ENCODE data around the gene KLC1. TPM values are rescaled to one million over a fixed set of nuclear protein-coding genes. Genes with fewer than 3 reads are reported as not detected.

Gene KLC1
- total and polyA plus RNA-seq, 7 donors: 86.4 to 256 (median 150) TPM

GRCh38 chr14:103613517-103613916 is 15.5 kb upstream of the KLC1 start:
- no peak for TF ChIP-seq CTCF (IDR thresholded peaks at IDR 0.05)
- peak in 1 of 4 donors; percentile 37 for ATAC-seq
- DNase-seq: no peak
- Histone ChIP-seq H3K9me3 (peaks cover 5% of the 10 kb centered on the region), H3K4me3 (no peak overlapping the region), H3K36me3 (ENCODE audit: insufficient read depth in 1 of 2, low read depth in 1 of 2) (no peaks in the 10 kb centered on the region), H3K27me3 (ENCODE audit: insufficient read depth in 3 of 3, low read length in 2 of 3) (no peaks in the 10 kb centered on the region), H3K27ac (no peak overlapping the region), H3K4me1 (peaks cover under 1% of the 10 kb centered on the region)
- WGBS, 3 donors: 86 to 92% (median 90%) methylated on average over 4 of the region's 4 CpGs
- intact Hi-C loops (cut with DNase I): no loop called here

- DNase-seq: no peak
These were observed 12.2 kb upstream of the KLC1 start for GRCh38 chr14:103616635-103617300.

GRCh38 chr14:103619057-103619456 is 10.0 kb upstream of the KLC1 start:
- ATAC-seq: no peak
- no peak for TF ChIP-seq CTCF (IDR thresholded peaks at IDR 0.05)
- no peaks in the 10 kb centered on the region for H3K27me3 ChIP-seq (ENCODE audit: insufficient read depth in 3 of 3, low read length in 2 of 3)
- no peak for DNase-seq
- no peak overlapping the region for H3K4me3 ChIP-seq
- H3K4me1 ChIP-seq: peaks cover 3% of the 10 kb centered on the region
- WGBS, 3 donors: 51 to 74% (median 66%) methylated on average over 5 of the region's 5 CpGs
- no peak overlapping the region for H3K27ac ChIP-seq
- intact Hi-C loops (cut with DNase I): no loop called here
- no peaks in the 10 kb centered on the region for H3K36me3 ChIP-seq (ENCODE audit: insufficient read depth in 1 of 2, low read depth in 1 of 2)
- H3K9me3 ChIP-seq: no peaks in the 10 kb centered on the region

More at GRCh38 chr14:103616635-103617300, 12.2 kb upstream of the KLC1 start:
- Histone ChIP-seq H3K27ac (no peak overlapping the region), H3K27me3 (ENCODE audit: insufficient read depth in 3 of 3, low read length in 2 of 3) (no peaks in the 10 kb centered on the region), H3K4me1 (no peaks in the 10 kb centered on the region), H3K4me3 (no peak overlapping the region), H3K36me3 (ENCODE audit: insufficient read depth in 1 of 2, low read depth in 1 of 2) (no peaks in the 10 kb centered on the region), H3K9me3 (no peaks in the 10 kb centered on the region)
- intact Hi-C loops (cut with DNase I): no loop called here
- no peak for TF ChIP-seq CTCF (IDR thresholded peaks at IDR 0.05)
- ATAC-seq: no peak
- 61 to 68% (median 61%) methylated on average over 17 of the region's 17 CpGs for WGBS, 3 donors

GRCh38 chr14:103621860-103622259 is 7.2 kb upstream of the KLC1 start:
- DNase-seq (no peak), ATAC-seq (no peak)
- H3K27ac ChIP-seq: no peak overlapping the region
- H3K4me3 ChIP-seq: no peak overlapping the region
- no peaks in the 10 kb centered on the region for H3K36me3 ChIP-seq (ENCODE audit: insufficient read depth in 1 of 2, low read depth in 1 of 2)
- no peaks in the 10 kb centered on the region for H3K27me3 ChIP-seq (ENCODE audit: insufficient read depth in 3 of 3, low read length in 2 of 3)
- no peaks in the 10 kb centered on the region for H3K9me3 ChIP-seq
- H3K4me1 ChIP-seq: peaks cover 17% of the 10 kb centered on the region
- intact Hi-C loops (cut with DNase I): no loop called here
- WGBS, 3 donors: 88 to 91% (median 90%) methylated on average over 4 to 5 of the region's 5 CpGs
- no peak for TF ChIP-seq CTCF (IDR thresholded peaks at IDR 0.05)

- intact Hi-C loops (cut with DNase I): no loop called here
- H3K4me3 ChIP-seq: no peak overlapping the region
- no peaks in the 10 kb centered on the region for H3K36me3 ChIP-seq (ENCODE audit: insufficient read depth in 1 of 2, low read depth in 1 of 2)
- TF ChIP-seq CTCF (IDR thresholded peaks at IDR 0.05): no peak
- H3K27me3 ChIP-seq (ENCODE audit: insufficient read depth in 3 of 3, low read length in 2 of 3): no peaks in the 10 kb centered on the region
- H3K4me1 ChIP-seq: peaks cover 26% of the 10 kb centered on the region
- no peaks in the 10 kb centered on the region for H3K9me3 ChIP-seq
- ATAC-seq (no peak), DNase-seq (no peak)
- WGBS, 3 donors: 74 to 94% (median 78%) methylated on average over 4 of the region's 4 CpGs
- no peak overlapping the region for H3K27ac ChIP-seq
These were observed 5.7 kb upstream of the KLC1 start for GRCh38 chr14:103623308-103623707.
